ENCODE measurements around the gene INMT. TPM values are rescaled to one million over a fixed set of nuclear protein-coding genes. Genes with fewer than 3 reads are reported as not detected.

INMT gene
- total and polyA plus RNA-seq, 2 of the 8 experiments (the other 6 are each of a cell fraction or from before 2014, with no cell fraction given), result 0.60 to 0.94 TPM

DNA sequence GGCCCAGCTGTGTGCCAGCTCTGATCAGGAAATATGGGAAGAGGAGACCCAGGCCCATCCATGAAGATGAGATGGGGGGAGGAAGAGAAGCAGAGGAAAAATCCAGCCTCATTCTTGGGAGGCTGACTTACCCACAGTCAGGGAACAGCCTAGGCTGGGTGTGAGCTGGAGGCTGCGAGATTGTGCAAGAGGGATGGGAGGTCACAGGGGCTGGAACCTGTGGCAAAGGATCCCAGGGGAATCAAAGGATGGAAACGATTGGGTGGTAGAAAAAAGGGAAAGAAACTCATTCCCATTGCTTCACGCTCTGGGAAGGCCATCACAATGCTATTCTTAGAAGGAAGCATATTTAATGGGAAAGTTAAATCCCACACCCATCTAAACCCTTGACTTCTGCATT is 43.0 kb upstream of the INMT start:
- no peak overlapping the region for H4K8ac ChIP-seq (ENCODE audit: extremely low read depth, insufficient read depth, low read length)
- no peak overlapping the region for H4K5ac ChIP-seq (ENCODE audit: insufficient read length, low read depth, low read length)
- CTCF ChIA-PET (ENCODE audit: partially characterized antibody), result interaction anchor here (0.8 to 3.0 kb wide), 11 partner anchors 11 to 82 kb away, joined by 3 to 23 read pairs (median 4); partner anchors contain the start of gene CRHR2
- 90% methylated on average over 3 of the region's 3 CpGs; no CpG with 5 or more reads in 1 of the 2 experiments for WGBS, 2 experiments (ENCODE audit: extremely low coverage in 1 of 2, insufficient coverage in 1 of 2, insufficient read length in 1 of 2, insufficient replicate concordance in 2 of 2, low coverage in 1 of 2, low lambda C conversion rate in 2 of 2, missing lambda C conversion rate in 1 of 2)
- H3K79me2 ChIP-seq (ENCODE audit: control insufficient read depth in 1 of 2, insufficient read depth in 2 of 2, low read length in 2 of 2), result no peaks in the 10 kb centered on the region
- TF ChIP-seq CEBPB (IDR thresholded peaks at IDR 0.05; ENCODE audit: low read depth, low read length) (peak; percentile 32; the same call in 1 of the 2 replicates), SRF (IDR thresholded peaks at IDR 0.05; ENCODE audit: low read depth, low read length) (no peak)
- DNase-seq (ENCODE audit: low read depth in 1 of 2, low spot score in 2 of 2), result no peak
- peak overlapping the region; percentile 61; the same call in 1 of the 2 replicates for H2AK5ac ChIP-seq (ENCODE audit: low read depth, low read length)
- H2BK5ac ChIP-seq (ENCODE audit: low read depth, low read length), result no peak overlapping the region
- H3K18ac ChIP-seq (ENCODE audit: extremely low read depth, low read length), result peak overlapping the region; percentile 48; the same call in 1 of the 2 replicates
- no peak overlapping the region for H3K56ac ChIP-seq (replicated peaks; ENCODE audit: insufficient read length, low read depth, low read length)
- no peak for FAIRE-seq
- H3K27me3 ChIP-seq (replicated peaks in 1 of 4; ENCODE audit: control insufficient read depth in 3 of 4, extremely low read depth in 1 of 4, insufficient read depth in 3 of 4, low read length in 3 of 4), result no peaks in the 10 kb centered on the region
- H3K4me2 ChIP-seq (ENCODE audit: insufficient read depth in 1 of 2, low read depth in 2 of 2, low read length in 2 of 2), result no peak overlapping the region
- H3K4me3 ChIP-seq (ENCODE audit: extremely low read depth in 1 of 4, insufficient read depth in 2 of 4, low read depth in 3 of 4, low read length in 4 of 4), result no peak overlapping the region
- H2BK120ac ChIP-seq (replicated peaks; ENCODE audit: low read depth, low read length), result no peak overlapping the region
- H2AFZ ChIP-seq (ENCODE audit: low read length), result no peak overlapping the region
- H3K14ac ChIP-seq (ENCODE audit: insufficient read length), result no peak overlapping the region
- no peaks in the 10 kb centered on the region; a peak in 2 of 7 replicates for H3K4me1 ChIP-seq (replicated peaks in 1 of 4; ENCODE audit: control insufficient read depth in 3 of 4, insufficient read depth in 4 of 4, low read length in 3 of 4)
- no peaks in the 10 kb centered on the region for H3K79me1 ChIP-seq (ENCODE audit: low read depth, low read length)
- no peaks in the 10 kb centered on the region for H3K23me2 ChIP-seq (ENCODE audit: low read depth, low read length)
- no peak overlapping the region for H2BK20ac ChIP-seq (ENCODE audit: low read length)
- H4K91ac ChIP-seq (replicated peaks; ENCODE audit: insufficient read length, low read length), result no peak overlapping the region
- no peak overlapping the region; the same call in 1 of the 2 replicates for H3K27ac ChIP-seq (ENCODE audit: low read depth, low read length)
- POLR2A ChIA-PET (ENCODE audit: partially characterized antibody), result interaction anchor here (0.9 to 1.5 kb wide), 2 partner anchors 11 to 14 kb away, joined by 3 read pairs; no protein-coding TSS in a partner anchor
- H3K36me3 ChIP-seq (ENCODE audit: control insufficient read depth in 2 of 4, insufficient read depth in 4 of 4, low read length in 3 of 4), result no peaks in the 10 kb centered on the region
- H2BK15ac ChIP-seq (ENCODE audit: low read length), result no peak overlapping the region
- H3K4ac ChIP-seq (replicated peaks; ENCODE audit: insufficient read length, low read depth, low read length), result no peak overlapping the region
- no peaks in the 10 kb centered on the region for H3K9me3 ChIP-seq (ENCODE audit: insufficient read depth in 2 of 2, low read depth in 1 of 2, low read length in 1 of 2)
- peak overlapping the region; percentile 80; the same call in 1 of the 2 replicates for H2BK12ac ChIP-seq (ENCODE audit: low read depth, low read length)
- H3K9ac ChIP-seq (replicated peaks in 1 of 4; ENCODE audit: extremely low read depth in 1 of 4, low read depth in 3 of 4, low read length in 3 of 4), result no peak overlapping the region
- H4K20me1 ChIP-seq (replicated peaks in 1 of 2; ENCODE audit: control insufficient read depth in 1 of 2, insufficient read depth in 2 of 2, low read length in 2 of 2), result no peaks in the 10 kb centered on the region
- H3K23ac ChIP-seq (ENCODE audit: insufficient read length), result no peak overlapping the region
